Mucosa of descending colon (tissue), 3 donors: ENCODE data around the gene SPAG17. TPM values are rescaled to one million over a fixed set of nuclear protein-coding genes. Genes with fewer than 3 reads are reported as not detected.

ENCODE experiments used
- ATAC-seq: fragments of 200-7000 bp; cut with Tn5 transposase; one replicate; pipeline ENCODE4 v1.9.1; 2020; ENCODE audit warnings: mild to moderate bottlenecking, moderate library complexity
- DNase-seq, 3 donors: peaks; one replicate each; pipeline ENCODE4 v3.0.0-alpha.2; 2020
- H3K36me3 ChIP-seq: fragments of 200-600 bp; one replicate; pipeline ENCODE4 v1.8.0; 2021; ENCODE audit warnings: low read depth, mild to moderate bottlenecking
- H3K4me1 ChIP-seq: fragments of 200-600 bp; one replicate; pipeline ENCODE4 v1.8.0; 2021; ENCODE audit warnings: low read depth, mild to moderate bottlenecking
- H3K4me3 ChIP-seq: fragments of 200-600 bp; one replicate; pipeline ENCODE4 v1.8.0; 2021; ENCODE audit warnings: mild to moderate bottlenecking
- H3K9me3 ChIP-seq: fragments of 200-600 bp; one replicate; pipeline ENCODE4 v1.8.0; 2021; ENCODE audit warnings: mild to moderate bottlenecking
- CTCF ChIP-seq: fragments of 200-600 bp; IDR thresholded peaks from one replicate; pipeline ENCODE4 v1.8.0; 2022; ENCODE audit warnings: antibody characterized with exemption, mild to moderate bottlenecking
- intact Hi-C, 2 donors: fragments of 100-400 bp; cut with DNase I in 1 of 2; cut with micrococcal nuclease in 1 of 2; formaldehyde crosslinking; loops; one replicate each; pipeline versions ENCODE4 v1.11.0 to v1.11.1; 2022; cut with DNase I, micrococcal nuclease
- total RNA-seq, 3 donors: library from RNA; stranded (reverse); fragmentation: NEBNext Ultra II Directional in 2 of 3; extraction: Animal tissue kit (Norgen Biotek cat#: 25700) in 2 of 3; gene quantifications; one replicate each; pipeline versions ENCODE4 v1.2.1 to v1.2.4, GENCODE V29; 2021 to 2023
- donor health status: DM: no; HTN: no; CAD: no; lungs with moderate emphysema.
- donor health status: DM: no; HTN: no; CAD: no.
- donor health status: DM: no; HTN: yes; CAD: no.

The SPAG17 gene
- total RNA-seq, 3 donors from 2014 or later: not detected

DNA sequence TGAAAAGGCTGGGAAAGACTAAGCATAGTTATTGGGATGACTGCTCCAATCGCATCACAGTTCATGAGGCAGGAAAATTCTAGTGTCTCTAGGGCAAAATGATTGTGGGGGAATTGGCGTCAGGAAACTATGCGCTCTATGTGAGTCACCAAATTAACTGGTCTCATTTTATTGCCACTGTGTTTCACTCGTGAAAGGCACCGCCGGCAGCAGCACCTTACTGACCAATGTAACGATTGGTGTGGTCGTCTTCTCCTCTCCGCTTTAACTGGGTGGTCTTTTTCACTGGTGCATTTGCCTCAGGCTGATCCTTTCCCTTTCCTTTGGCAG, 83.5 kb downstream of the SPAG17 start:
- Histone ChIP-seq H3K4me1 (peaks cover 9% of the 10 kb centered on the region), H3K9me3 (no peaks in the 10 kb centered on the region), H3K4me3 (no peak overlapping the region), H3K36me3 (no peaks in the 10 kb centered on the region)
- ATAC-seq: peak; percentile 64
- no peak for TF ChIP-seq CTCF
- intact Hi-C loops: no loop called here
- DNase-seq: no peak

GRCh38 chr1:118100686-118101514, 84.1 kb downstream of the SPAG17 start:
- intact Hi-C loops: no loop called here
- DNase-seq (peak in 1 of 3 donors; percentile 23), ATAC-seq (peak; percentile 94)
- TF ChIP-seq CTCF: no peak
- Histone ChIP-seq H3K4me3 (no peak overlapping the region), H3K9me3 (no peaks in the 10 kb centered on the region), H3K36me3 (no peaks in the 10 kb centered on the region), H3K4me1 (peaks cover 9% of the 10 kb centered on the region)

DNA sequence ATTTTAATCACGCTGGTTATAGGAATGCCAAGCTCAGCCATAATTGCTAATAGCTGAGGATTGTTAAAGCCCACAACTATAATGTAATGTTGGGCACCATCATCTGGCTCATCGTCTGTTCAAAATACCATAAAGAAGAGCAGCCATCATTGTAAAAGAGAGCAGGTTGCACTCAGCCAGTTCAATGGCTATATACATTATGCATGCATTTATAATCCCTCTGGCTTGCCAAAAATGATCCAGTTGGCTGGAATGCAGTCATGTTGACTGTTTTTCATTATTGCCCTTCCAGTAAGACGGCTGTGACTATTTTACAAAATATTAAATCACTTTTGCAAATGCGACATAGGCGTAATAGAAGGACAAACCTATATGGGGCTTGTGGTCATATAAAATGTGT, 85.3 kb downstream of the SPAG17 start:
- intact Hi-C loops: no loop called here
- TF ChIP-seq CTCF: no peak
- Histone ChIP-seq H3K36me3 (no peaks in the 10 kb centered on the region), H3K4me1 (peaks cover 9% of the 10 kb centered on the region), H3K4me3 (no peak overlapping the region), H3K9me3 (no peaks in the 10 kb centered on the region)
- no peak for ATAC-seq
- DNase-seq: no peak

- ATAC-seq (no peak), DNase-seq (no peak)
- TF ChIP-seq CTCF: no peak
- Histone ChIP-seq H3K4me1 (peaks cover 9% of the 10 kb centered on the region), H3K4me3 (no peak overlapping the region), H3K36me3 (no peaks in the 10 kb centered on the region), H3K9me3 (no peaks in the 10 kb centered on the region)
- intact Hi-C loops: no loop called here
Observed at GRCh38 chr1:118097622-118098348, 87.2 kb downstream of the SPAG17 start.

GRCh38 chr1:118093017-118093416, 92.0 kb downstream of the SPAG17 start:
- no peak for ATAC-seq
- no peak overlapping the region for H3K4me3 ChIP-seq
- intact Hi-C loops: no loop called here

More at GRCh38 chr1:118093017-118093416, 92.0 kb downstream of the SPAG17 start:
- TF ChIP-seq CTCF: no peak
- no peak for DNase-seq
- Histone ChIP-seq H3K9me3 (no peaks in the 10 kb centered on the region), H3K36me3 (no peaks in the 10 kb centered on the region), H3K4me1 (no peaks in the 10 kb centered on the region)
